Central memory CD8-positive, alpha-beta T cell (primary cell): Measurements from ENCODE around the gene ST3GAL3.

ENCODE experiments used
- ATAC-seq: fragments of 150-1000 bp; cut with Tn5 transposase; replicated peaks from 2 replicates; pipeline ENCODE4 v1.10.0; 2022; ENCODE audit warnings: mild to moderate bottlenecking, moderate FRiP score, moderate number of reproducible peaks; ENCODE audit not compliant: poor library complexity, severe bottlenecking; ENCODE audit errors: extremely low read depth
- DNase-seq, 2 donors: peaks; one replicate each; pipeline ENCODE4 v3.0.0; 2021; ENCODE audit warnings: low spot score in 2 of 2
- H3K27ac Mint-ChIP-seq: one replicate; pipeline ENCODE4 v1.8.0; 2022; ENCODE audit warnings: low read depth, mild to moderate bottlenecking, moderate library complexity, mixed read lengths
- H3K27me3 Mint-ChIP-seq: one replicate; pipeline ENCODE4 v1.8.0; 2022; ENCODE audit warnings: mixed read lengths
- H3K36me3 Mint-ChIP-seq: one replicate; pipeline ENCODE4 v1.8.0; 2022; ENCODE audit warnings: mild to moderate bottlenecking, moderate library complexity, mixed read lengths; ENCODE audit not compliant: insufficient read depth
- H3K4me1 Mint-ChIP-seq: one replicate; pipeline ENCODE4 v1.8.0; 2022; ENCODE audit warnings: mixed read lengths
- H3K4me3 Mint-ChIP-seq: one replicate; pipeline ENCODE4 v1.8.0; 2022; ENCODE audit warnings: mild to moderate bottlenecking, moderate library complexity, mixed read lengths
- H3K9me3 Mint-ChIP-seq: one replicate; pipeline ENCODE4 v1.8.0; 2022; ENCODE audit warnings: mixed read lengths

The ST3GAL3 gene

GRCh38 chr1:43965316-43965715, 258.0 kb downstream of the ST3GAL3 start:
- H3K36me3 Mint-ChIP-seq = peaks cover 5% of the 10 kb centered on the region
- H3K4me1 Mint-ChIP-seq = peaks cover 11% of the 10 kb centered on the region
- no peak overlapping the region for H3K4me3 Mint-ChIP-seq
- no peak for DNase-seq
- no peak for ATAC-seq
- H3K9me3 Mint-ChIP-seq = no peaks in the 10 kb centered on the region
- H3K27me3 Mint-ChIP-seq = no peaks in the 10 kb centered on the region
- H3K27ac Mint-ChIP-seq = no peak overlapping the region

- Mint-ChIP-seq H3K4me3 (no peak overlapping the region), H3K4me1 (peaks cover 22% of the 10 kb centered on the region), H3K36me3 (peaks cover 5% of the 10 kb centered on the region), H3K9me3 (no peaks in the 10 kb centered on the region), H3K27me3 (no peaks in the 10 kb centered on the region), H3K27ac (no peak overlapping the region)
- no peak for DNase-seq
- ATAC-seq = no peak
Observed at GRCh38 chr1:43968348-43968948, 261.1 kb downstream of the ST3GAL3 start.

DNA sequence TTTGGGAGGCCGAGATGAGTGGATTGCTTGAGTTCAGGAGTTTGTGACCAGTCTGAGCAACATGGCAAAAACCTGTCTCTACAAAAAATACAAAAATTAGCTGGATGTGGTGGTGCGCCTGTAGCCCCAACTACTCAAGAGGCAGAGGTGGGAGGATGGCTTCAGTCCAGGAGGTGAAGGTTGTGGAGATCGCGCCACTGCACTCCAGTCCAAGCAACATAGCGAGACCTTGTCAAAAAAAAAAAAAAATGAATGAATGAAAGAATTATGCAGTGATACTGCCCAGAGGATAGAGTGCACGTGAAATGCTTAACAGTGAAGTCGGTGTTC, 262.0 kb downstream of the ST3GAL3 start:
- DNase-seq = no peak
- peaks cover 31% of the 10 kb centered on the region for H3K4me1 Mint-ChIP-seq
- no peaks in the 10 kb centered on the region for H3K9me3 Mint-ChIP-seq
- peaks cover 7% of the 10 kb centered on the region for H3K36me3 Mint-ChIP-seq
- peak overlapping the region; percentile 80 for H3K4me3 Mint-ChIP-seq
- H3K27me3 Mint-ChIP-seq = no peaks in the 10 kb centered on the region
- H3K27ac Mint-ChIP-seq = peak overlapping the region; percentile 39
- no peak for ATAC-seq

DNA sequence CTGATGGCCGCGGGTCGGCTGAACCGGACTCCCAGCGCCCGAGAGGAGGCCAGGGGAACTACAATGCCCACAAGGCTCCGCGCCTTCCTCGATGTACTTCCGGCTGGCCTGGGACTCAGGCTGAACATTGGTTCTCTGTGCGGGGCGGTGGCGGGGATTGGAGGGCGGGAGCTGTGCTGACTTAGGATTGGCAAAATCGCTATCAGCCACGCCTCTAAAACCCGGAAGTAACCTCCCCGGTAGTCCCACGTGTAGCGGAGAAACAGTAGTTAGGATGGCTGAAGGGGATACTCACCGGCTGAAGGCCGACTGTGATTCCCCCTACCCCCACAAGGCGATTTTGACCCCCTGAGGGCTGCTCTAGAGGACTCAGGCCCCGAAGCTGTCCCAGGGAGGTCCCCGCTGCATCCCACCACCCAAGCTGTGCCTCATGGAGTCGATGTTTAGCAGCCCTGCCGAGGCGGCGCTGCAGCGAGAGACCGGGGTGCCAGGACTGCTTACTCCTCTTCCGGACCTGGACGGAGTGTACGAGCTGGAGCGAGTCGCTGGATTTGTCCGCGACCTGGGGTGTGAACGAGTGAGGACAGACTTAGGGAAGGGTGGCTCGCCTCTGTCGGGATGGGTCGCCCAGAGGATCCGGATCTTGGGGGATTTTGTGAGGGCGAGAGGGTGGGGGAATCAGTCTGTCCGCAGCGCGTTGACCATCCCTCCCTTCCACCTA, 262.6 kb downstream of the ST3GAL3 start, which contains the start of gene DPH2:
DPH2 (plus strand) TSS at position 265 of the 721 bp plus-strand sequence; CDS start at position 431, 166 bp downstream.
- Mint-ChIP-seq H3K27me3 (no peaks in the 10 kb centered on the region), H3K9me3 (no peaks in the 10 kb centered on the region), H3K4me3 (peak within 1 kb of the TSS; percentile 80), H3K36me3 (peaks cover 7% of the 10 kb centered on the region), H3K4me1 (peaks cover 32% of the 10 kb centered on the region), H3K27ac (peak within 1 kb of the TSS; percentile 39)
- ATAC-seq (peak; percentile 91), DNase-seq (peak; percentile 75 to 84)

DNA sequence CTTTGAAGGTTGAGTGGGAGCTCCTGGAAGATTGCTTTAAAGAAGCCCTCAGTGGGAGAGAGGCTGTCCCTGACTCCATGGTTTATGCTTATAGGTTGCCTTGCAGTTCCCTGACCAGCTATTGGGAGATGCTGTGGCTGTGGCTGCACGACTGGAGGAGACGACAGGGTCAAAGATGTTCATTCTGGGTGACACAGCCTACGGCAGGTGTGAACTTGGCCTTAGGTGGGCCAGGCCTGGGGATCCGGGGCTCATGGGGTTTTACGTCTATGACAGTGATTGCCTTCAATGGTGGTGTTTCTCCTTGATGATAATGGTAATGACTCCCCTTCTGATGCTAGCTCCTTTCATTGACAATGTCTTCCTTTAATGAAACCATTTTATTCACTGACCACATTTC, 263.2 kb downstream of the ST3GAL3 start:
- no peak for DNase-seq
- Mint-ChIP-seq H3K9me3 (no peaks in the 10 kb centered on the region), H3K36me3 (peaks cover 7% of the 10 kb centered on the region), H3K4me1 (peaks cover 32% of the 10 kb centered on the region), H3K27ac (peak overlapping the region; percentile 27), H3K4me3 (peak overlapping the region; percentile 80), H3K27me3 (no peaks in the 10 kb centered on the region)
- no peak for ATAC-seq

DNA sequence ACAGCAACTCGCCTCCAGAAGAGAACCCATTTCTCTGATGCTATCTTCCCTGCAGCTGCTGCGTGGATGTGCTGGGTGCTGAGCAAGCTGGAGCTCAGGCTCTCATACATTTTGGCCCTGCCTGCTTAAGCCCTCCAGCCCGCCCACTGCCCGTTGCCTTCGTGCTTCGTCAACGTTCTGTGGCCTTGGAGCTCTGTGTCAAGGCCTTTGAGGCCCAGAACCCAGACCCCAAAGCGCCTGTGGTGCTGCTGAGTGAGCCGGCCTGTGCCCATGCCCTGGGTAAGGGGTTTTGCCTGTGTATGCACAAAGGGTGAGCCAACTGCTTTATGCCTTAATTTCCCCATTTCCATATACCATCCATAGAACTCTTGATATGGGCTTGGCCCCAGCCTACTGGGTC, 263.6 kb downstream of the ST3GAL3 start:
- Mint-ChIP-seq H3K27me3 (no peaks in the 10 kb centered on the region), H3K4me3 (peak overlapping the region; percentile 80), H3K9me3 (no peaks in the 10 kb centered on the region), H3K27ac (no peak overlapping the region), H3K36me3 (peaks cover 7% of the 10 kb centered on the region), H3K4me1 (peaks cover 32% of the 10 kb centered on the region)
- ATAC-seq (no peak), DNase-seq (no peak)

- ATAC-seq (no peak), DNase-seq (no peak)
- peaks cover 7% of the 10 kb centered on the region for H3K36me3 Mint-ChIP-seq
- peaks cover 35% of the 10 kb centered on the region for H3K4me1 Mint-ChIP-seq
- peak overlapping the region; percentile 80 for H3K4me3 Mint-ChIP-seq
- H3K27ac Mint-ChIP-seq = no peak overlapping the region
- no peaks in the 10 kb centered on the region for H3K27me3 Mint-ChIP-seq
- no peaks in the 10 kb centered on the region for H3K9me3 Mint-ChIP-seq
Observed at GRCh38 chr1:43971336-43971980, 264.1 kb downstream of the ST3GAL3 start.

DNA sequence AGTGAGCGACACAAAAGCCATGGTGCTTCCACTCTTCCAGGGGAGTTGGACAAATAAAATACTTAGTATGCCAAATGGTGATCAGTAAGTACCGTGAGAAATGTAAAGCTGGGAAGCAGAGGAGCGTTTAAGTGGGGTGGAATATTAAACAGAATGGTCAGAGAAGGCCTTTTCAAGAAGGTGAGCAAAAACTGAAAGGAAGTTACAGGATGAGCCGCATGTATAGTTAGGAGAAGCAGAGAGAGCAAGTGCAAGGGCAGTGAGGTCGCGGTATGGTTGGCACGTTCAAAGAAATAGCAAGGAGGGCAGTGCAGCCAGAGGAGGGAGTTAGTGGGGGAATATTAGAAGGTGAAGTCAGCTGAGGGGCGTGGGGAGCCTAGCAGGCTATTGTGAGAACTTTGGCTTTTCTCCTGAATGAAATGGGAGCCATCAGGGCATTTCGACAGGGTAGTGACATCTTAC, 266.7 kb downstream of the ST3GAL3 start:
- peak overlapping the region; percentile 89 for H3K4me3 Mint-ChIP-seq
- H3K27me3 Mint-ChIP-seq = no peaks in the 10 kb centered on the region
- peaks cover 15% of the 10 kb centered on the region for H3K36me3 Mint-ChIP-seq
- DNase-seq (no peak), ATAC-seq (no peak)
- H3K9me3 Mint-ChIP-seq = no peaks in the 10 kb centered on the region
- H3K27ac Mint-ChIP-seq = peak overlapping the region; percentile 88
- peaks cover 52% of the 10 kb centered on the region for H3K4me1 Mint-ChIP-seq

GRCh38 chr1:43974443-43975248, 267.3 kb downstream of the ST3GAL3 start, which contains the start of gene ATP6V0B:
Gene ATP6V0B (plus strand): TSS chr1:43974960. CDS start chr1:43975041, 81 bp downstream.
- peak; percentile 84 to 86 for DNase-seq
- peaks cover 48% of the 10 kb centered on the region for H3K4me1 Mint-ChIP-seq
- H3K4me3 Mint-ChIP-seq = peak within 1 kb of the TSS; percentile 89
- H3K27ac Mint-ChIP-seq = peak within 1 kb of the TSS; percentile 88
- no peaks in the 10 kb centered on the region for H3K27me3 Mint-ChIP-seq
- ATAC-seq = peak; percentile 78
- H3K9me3 Mint-ChIP-seq = no peaks in the 10 kb centered on the region
- H3K36me3 Mint-ChIP-seq = peaks cover 15% of the 10 kb centered on the region

DNA sequence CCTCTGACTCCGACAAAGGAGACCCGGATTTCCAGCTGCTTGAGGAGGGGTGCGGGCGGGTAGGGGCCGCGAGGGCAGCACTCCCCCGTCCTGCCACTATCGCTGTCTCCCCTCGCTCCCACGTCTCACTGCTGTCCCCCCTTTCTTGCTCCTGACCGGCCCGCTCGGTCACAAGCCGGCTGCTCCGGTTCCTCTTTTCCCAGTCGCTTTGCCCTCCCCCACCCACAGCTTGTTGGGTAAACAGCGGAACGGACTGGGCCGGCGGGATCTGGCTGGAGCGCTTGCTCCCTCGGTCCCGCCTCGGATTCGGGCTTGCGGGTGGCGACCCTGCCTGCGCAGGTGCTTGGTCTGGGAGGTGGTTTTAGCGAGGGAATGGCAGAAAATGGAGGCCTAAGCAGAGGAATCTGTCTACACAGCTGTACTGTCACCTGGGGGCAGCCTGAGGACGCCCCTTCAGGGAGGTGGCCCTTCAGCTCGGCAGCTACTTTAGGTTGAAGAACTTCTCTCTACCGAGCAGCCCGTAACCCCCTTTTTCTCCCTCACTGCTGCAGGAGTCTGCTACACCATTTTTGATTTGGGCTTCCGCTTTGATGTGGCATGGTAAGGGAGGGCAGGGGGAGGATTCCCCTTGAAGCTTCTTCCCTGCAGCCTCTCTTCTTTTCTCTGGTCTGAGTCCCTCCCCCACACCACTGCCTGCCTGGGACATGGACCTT, 268.1 kb downstream of the ST3GAL3 start:
- H3K4me3 Mint-ChIP-seq = peak overlapping the region; percentile 89
- H3K9me3 Mint-ChIP-seq = no peaks in the 10 kb centered on the region
- no peaks in the 10 kb centered on the region for H3K27me3 Mint-ChIP-seq
- H3K27ac Mint-ChIP-seq = peak overlapping the region; percentile 88
- H3K36me3 Mint-ChIP-seq = peaks cover 14% of the 10 kb centered on the region
- ATAC-seq (peak; percentile 4), DNase-seq (no peak)
- H3K4me1 Mint-ChIP-seq = peaks cover 41% of the 10 kb centered on the region

- DNase-seq = no peak
- no peaks in the 10 kb centered on the region for H3K27me3 Mint-ChIP-seq
- H3K27ac Mint-ChIP-seq = peak overlapping the region; percentile 88
- peaks cover 42% of the 10 kb centered on the region for H3K4me1 Mint-ChIP-seq
- H3K9me3 Mint-ChIP-seq = no peaks in the 10 kb centered on the region
- no peak for ATAC-seq
- H3K36me3 Mint-ChIP-seq = peaks cover 14% of the 10 kb centered on the region
- peak overlapping the region; percentile 89 for H3K4me3 Mint-ChIP-seq
Observed at GRCh38 chr1:43976045-43976444, 268.7 kb downstream of the ST3GAL3 start.

- H3K27ac Mint-ChIP-seq = no peak overlapping the region
- no peaks in the 10 kb centered on the region for H3K9me3 Mint-ChIP-seq
- H3K27me3 Mint-ChIP-seq = no peaks in the 10 kb centered on the region
- peaks cover 38% of the 10 kb centered on the region for H3K4me1 Mint-ChIP-seq
- no peak for ATAC-seq
- peaks cover 14% of the 10 kb centered on the region for H3K36me3 Mint-ChIP-seq
- DNase-seq = no peak
- H3K4me3 Mint-ChIP-seq = peak overlapping the region; percentile 89
Observed at GRCh38 chr1:43976890-43977289, 269.6 kb downstream of the ST3GAL3 start.
